ENCODE measurements around the gene TMEM203.

- no peak for TF ChIP-seq POLR2A (IDR thresholded peaks at IDR 0.05; ENCODE audit: low read depth)
- TF ChIP-seq, protein P1, sequence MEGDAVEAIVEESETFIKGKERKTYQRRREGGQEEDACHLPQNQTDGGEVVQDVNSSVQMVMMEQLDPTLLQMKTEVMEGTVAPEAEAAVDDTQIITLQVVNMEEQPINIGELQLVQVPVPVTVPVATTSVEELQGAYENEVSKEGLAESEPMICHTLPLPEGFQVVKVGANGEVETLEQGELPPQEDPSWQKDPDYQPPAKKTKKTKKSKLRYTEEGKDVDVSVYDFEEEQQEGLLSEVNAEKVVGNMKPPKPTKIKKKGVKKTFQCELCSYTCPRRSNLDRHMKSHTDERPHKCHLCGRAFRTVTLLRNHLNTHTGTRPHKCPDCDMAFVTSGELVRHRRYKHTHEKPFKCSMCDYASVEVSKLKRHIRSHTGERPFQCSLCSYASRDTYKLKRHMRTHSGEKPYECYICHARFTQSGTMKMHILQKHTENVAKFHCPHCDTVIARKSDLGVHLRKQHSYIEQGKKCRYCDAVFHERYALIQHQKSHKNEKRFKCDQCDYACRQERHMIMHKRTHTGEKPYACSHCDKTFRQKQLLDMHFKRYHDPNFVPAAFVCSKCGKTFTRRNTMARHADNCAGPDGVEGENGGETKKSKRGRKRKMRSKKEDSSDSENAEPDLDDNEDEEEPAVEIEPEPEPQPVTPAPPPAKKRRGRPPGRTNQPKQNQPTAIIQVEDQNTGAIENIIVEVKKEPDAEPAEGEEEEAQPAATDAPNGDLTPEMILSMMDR (IDR thresholded peaks at IDR 0.05) = no peak
Observed at GRCh38 chr9:137167747-137168572, 37.5 kb downstream of the TMEM203 start.

Data from esophagus muscularis mucosa (tissue), 3 donors.